ENCODE results near the gene RAD51AP2. TPM values are rescaled to one million over a fixed set of nuclear protein-coding genes. Genes with fewer than 3 reads are reported as not detected.

Gene RAD51AP2
- total and polyA plus RNA-seq, 2 donors from 2014 or later: not detected

DNA sequence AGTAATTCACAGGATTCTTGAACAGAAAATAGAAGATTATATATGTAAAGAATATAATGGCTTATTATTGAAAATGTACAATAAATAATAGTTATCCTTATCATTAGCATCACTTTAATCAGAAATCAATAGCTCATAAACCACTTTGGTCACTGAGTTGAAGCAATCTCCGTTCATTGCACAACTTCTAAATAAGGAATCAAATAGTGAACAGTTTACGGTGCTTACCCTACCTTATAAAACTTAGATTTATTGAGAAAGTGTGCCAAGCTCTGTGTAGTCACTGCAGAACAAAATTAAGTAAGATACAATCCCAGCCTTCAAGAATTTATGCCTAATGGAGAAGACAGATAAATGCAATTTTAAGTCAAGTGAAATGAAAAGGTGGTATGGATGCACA, 29.0 kb upstream of the RAD51AP2 start:
- Histone ChIP-seq H3K36me3 (ENCODE audit: control insufficient read depth in 2 of 3, insufficient read depth in 3 of 3, low read length in 3 of 3) (no peaks in the 10 kb centered on the region), H3K9me3 (ENCODE audit: control insufficient read depth in 2 of 3, insufficient read depth in 1 of 3, low read length in 3 of 3) (no peaks in the 10 kb centered on the region), H3K4me3 (ENCODE audit: low read length in 3 of 3) (no peak overlapping the region), H3K9ac (ENCODE audit: low read length in 3 of 3) (no peak overlapping the region), H3K4me1 (ENCODE audit: control insufficient read depth in 2 of 3, insufficient read depth in 2 of 3, low read depth in 1 of 3, low read length in 3 of 3) (no peaks in the 10 kb centered on the region), H3K27me3 (ENCODE audit: control insufficient read depth, insufficient read depth, low read length) (peaks cover 17% of the 10 kb centered on the region), H3K27ac (ENCODE audit: low read depth in 2 of 2, low read length in 2 of 2) (no peak overlapping the region)
- intact Hi-C loops (cut with DNase I): no loop called here
- TF ChIP-seq, protein P1, sequence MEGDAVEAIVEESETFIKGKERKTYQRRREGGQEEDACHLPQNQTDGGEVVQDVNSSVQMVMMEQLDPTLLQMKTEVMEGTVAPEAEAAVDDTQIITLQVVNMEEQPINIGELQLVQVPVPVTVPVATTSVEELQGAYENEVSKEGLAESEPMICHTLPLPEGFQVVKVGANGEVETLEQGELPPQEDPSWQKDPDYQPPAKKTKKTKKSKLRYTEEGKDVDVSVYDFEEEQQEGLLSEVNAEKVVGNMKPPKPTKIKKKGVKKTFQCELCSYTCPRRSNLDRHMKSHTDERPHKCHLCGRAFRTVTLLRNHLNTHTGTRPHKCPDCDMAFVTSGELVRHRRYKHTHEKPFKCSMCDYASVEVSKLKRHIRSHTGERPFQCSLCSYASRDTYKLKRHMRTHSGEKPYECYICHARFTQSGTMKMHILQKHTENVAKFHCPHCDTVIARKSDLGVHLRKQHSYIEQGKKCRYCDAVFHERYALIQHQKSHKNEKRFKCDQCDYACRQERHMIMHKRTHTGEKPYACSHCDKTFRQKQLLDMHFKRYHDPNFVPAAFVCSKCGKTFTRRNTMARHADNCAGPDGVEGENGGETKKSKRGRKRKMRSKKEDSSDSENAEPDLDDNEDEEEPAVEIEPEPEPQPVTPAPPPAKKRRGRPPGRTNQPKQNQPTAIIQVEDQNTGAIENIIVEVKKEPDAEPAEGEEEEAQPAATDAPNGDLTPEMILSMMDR (IDR thresholded peaks at IDR 0.05; ENCODE audit: borderline replicate concordance, extremely low read depth, insufficient read depth): no peak
- FAIRE-seq (no peak), DNase-seq (no peak)

DNA sequence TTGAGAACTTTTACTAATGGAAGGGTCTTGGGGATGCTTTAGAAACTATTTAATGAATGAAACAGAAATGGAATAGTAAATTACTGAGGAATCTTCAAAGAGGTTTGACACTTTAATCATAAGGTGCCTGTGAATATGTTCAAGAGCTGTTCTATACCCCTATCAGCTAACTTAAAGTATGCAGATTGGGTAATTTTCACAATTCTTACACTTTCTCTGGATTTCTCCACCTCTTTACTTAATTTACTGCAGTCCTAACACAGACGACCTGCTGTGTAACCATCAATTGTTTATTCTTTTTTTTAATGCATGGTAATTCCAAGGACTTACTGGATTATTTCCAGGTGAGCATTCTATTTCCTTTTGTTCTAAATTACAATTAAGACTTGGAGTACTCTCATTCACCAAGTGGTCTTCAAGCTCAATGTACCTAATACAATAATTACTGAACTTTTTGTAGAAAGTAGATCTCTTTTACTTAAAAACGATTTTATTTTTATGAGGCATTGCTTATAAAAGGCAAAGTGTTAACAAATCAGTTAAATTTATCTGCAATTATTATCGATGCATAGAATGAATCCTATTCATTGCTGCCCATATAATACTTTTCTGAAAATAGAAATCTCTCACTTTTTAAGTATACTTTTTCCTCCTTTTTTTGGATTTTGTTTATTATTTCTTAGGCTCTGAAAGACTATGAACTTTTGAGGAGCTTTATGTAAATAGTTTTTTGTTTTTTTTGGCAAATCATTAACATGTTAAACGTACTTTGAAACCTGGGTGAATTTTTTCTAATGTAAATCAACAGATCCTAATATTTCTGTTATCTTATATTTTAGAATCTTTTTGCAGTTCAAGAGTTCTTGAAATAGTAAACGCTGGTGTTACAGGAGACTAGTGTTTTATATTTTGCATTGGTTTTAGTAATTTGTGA, 27.7 kb upstream of the RAD51AP2 start:
- no peaks in the 10 kb centered on the region for H3K36me3 ChIP-seq (ENCODE audit: control insufficient read depth in 2 of 3, insufficient read depth in 3 of 3, low read length in 3 of 3)
- no peak for FAIRE-seq
- H3K27ac ChIP-seq (ENCODE audit: low read depth in 2 of 2, low read length in 2 of 2): no peak overlapping the region
- no peaks in the 10 kb centered on the region for H3K9me3 ChIP-seq (ENCODE audit: control insufficient read depth in 2 of 3, insufficient read depth in 1 of 3, low read length in 3 of 3)
- TF ChIP-seq, protein P1 (IDR thresholded peaks at IDR 0.05; ENCODE audit: borderline replicate concordance, extremely low read depth, insufficient read depth): no peak
- no peak overlapping the region for H3K4me3 ChIP-seq (ENCODE audit: low read length in 3 of 3)
- intact Hi-C loops (cut with DNase I): no loop called here
- no peak for DNase-seq
- no peaks in the 10 kb centered on the region for H3K4me1 ChIP-seq (ENCODE audit: control insufficient read depth in 2 of 3, insufficient read depth in 2 of 3, low read depth in 1 of 3, low read length in 3 of 3)
- H3K27me3 ChIP-seq (ENCODE audit: control insufficient read depth, insufficient read depth, low read length): peaks cover 18% of the 10 kb centered on the region
- H3K9ac ChIP-seq (ENCODE audit: low read length in 3 of 3): no peak overlapping the region

DNA sequence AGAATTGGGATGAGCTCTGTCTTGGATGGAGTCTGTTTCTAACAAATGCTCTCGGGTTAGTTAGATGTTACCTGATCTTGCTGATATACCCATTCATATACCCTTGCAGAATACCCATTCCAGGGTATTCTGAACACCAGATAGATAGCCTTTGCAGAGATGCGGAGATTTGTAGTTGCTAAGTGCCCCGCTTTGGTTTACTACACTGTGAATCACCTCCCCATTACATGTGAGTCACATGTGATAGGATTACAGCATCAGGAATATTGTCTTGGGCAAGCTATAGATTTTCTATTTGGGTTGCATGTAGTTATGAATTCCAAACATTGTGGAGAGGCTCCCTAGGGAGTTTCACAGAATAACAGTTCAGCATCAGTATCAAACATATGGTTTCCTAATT, 26.0 kb upstream of the RAD51AP2 start:
- H3K36me3 ChIP-seq (ENCODE audit: control insufficient read depth in 2 of 3, insufficient read depth in 3 of 3, low read length in 3 of 3): no peaks in the 10 kb centered on the region
- no peak overlapping the region for H3K27ac ChIP-seq (ENCODE audit: low read depth in 2 of 2, low read length in 2 of 2)
- peaks cover 18% of the 10 kb centered on the region for H3K27me3 ChIP-seq (ENCODE audit: control insufficient read depth, insufficient read depth, low read length)
- no peak for DNase-seq
- no peak overlapping the region for H3K4me3 ChIP-seq (ENCODE audit: low read length in 3 of 3)
- TF ChIP-seq, protein P1 (IDR thresholded peaks at IDR 0.05; ENCODE audit: borderline replicate concordance, extremely low read depth, insufficient read depth): no peak
- no peaks in the 10 kb centered on the region for H3K4me1 ChIP-seq (ENCODE audit: control insufficient read depth in 2 of 3, insufficient read depth in 2 of 3, low read depth in 1 of 3, low read length in 3 of 3)
- H3K9ac ChIP-seq (ENCODE audit: low read length in 3 of 3): no peak overlapping the region
- intact Hi-C loops (cut with DNase I): no loop called here
- no peak for FAIRE-seq
- no peaks in the 10 kb centered on the region for H3K9me3 ChIP-seq (ENCODE audit: control insufficient read depth in 2 of 3, insufficient read depth in 1 of 3, low read length in 3 of 3)

Measured in kidney (tissue), 14 donors.